Mesothelial cell of epicardium (in vitro differentiated cells): ENCODE measurements around the gene TAF1C. TPM values are rescaled to one million over a fixed set of nuclear protein-coding genes. Genes with fewer than 3 reads are reported as not detected.

Experiments used
- DNase-seq, 2 experiments: peaks; one replicate each; pipeline ENCODE4 v3.0.0; 2021; ENCODE audit warnings: low spot score in 2 of 2; ENCODE audit not compliant: unreplicated experiment in 2 of 2
- H3K27ac Mint-ChIP-seq: 2 replicates; pipeline ENCODE4 v1.8.0; 2021; ENCODE audit warnings: mixed read lengths
- H3K27me3 Mint-ChIP-seq: 2 replicates; pipeline ENCODE4 v1.8.0; 2021; ENCODE audit warnings: low read depth, mixed read lengths
- H3K36me3 Mint-ChIP-seq: 2 replicates; pipeline ENCODE4 v1.8.0; 2021; ENCODE audit warnings: mixed read lengths
- H3K4me1 Mint-ChIP-seq: 2 replicates; pipeline ENCODE4 v1.8.0; 2021; ENCODE audit warnings: mixed read lengths
- H3K4me3 Mint-ChIP-seq: 2 replicates; pipeline ENCODE4 v1.8.0; 2021; ENCODE audit warnings: mild to moderate bottlenecking, moderate library complexity, mixed read lengths
- H3K9me3 Mint-ChIP-seq: 2 replicates; pipeline ENCODE4 v1.8.0; 2021; ENCODE audit warnings: mixed read lengths
- CTCF ChIP-seq: fragments of 200-600 bp; sonication (generic); IDR thresholded peaks from one replicate; pipeline ENCODE4 v1.5.0; 2021; ENCODE audit warnings: antibody characterized with exemption; ENCODE audit not compliant: unreplicated experiment
- total RNA-seq: library from RNA; stranded (reverse); gene quantifications from 3 replicates; pipeline ENCODE4 v1.2.1, GENCODE V29; 2021

The TAF1C gene
- total RNA-seq, 1 donor from 2014 or later = 88.6 TPM

GRCh38 chr16:84150926-84151325, 35.9 kb downstream of the TAF1C start:
- Mint-ChIP-seq H3K4me3 (no peak overlapping the region), H3K9me3 (no peaks in the 10 kb centered on the region)
- TF ChIP-seq CTCF = no peak

GRCh38 chr16:84144859-84145639, 41.8 kb downstream of the TAF1C start, which contains the start of the genes DNAAF1 and HSDL1:
TSS of gene DNAAF1 (plus strand) at chr16:84145308. CDS start at chr16:84145441, 133 bp downstream.
TSS of gene HSDL1 (minus strand) at chr16:84145177. CDS start at chr16:84131321, 13,856 bp downstream.
- TF ChIP-seq CTCF = no peak
- Mint-ChIP-seq H3K4me3 (peak within 1 kb of the TSS; percentile 97), H3K4me1 (peaks cover 6% of the 10 kb centered on the region), H3K27ac (peak within 1 kb of the TSS; percentile 96), H3K27me3 (peaks cover 11% of the 10 kb centered on the region), H3K9me3 (peaks cover 6% of the 10 kb centered on the region), H3K36me3 (peaks cover 7% of the 10 kb centered on the region)
- DNase-seq = peak; percentile 94 to 99

More at GRCh38 chr16:84150926-84151325, 35.9 kb downstream of the TAF1C start:
- Mint-ChIP-seq H3K36me3 (no peaks in the 10 kb centered on the region), H3K27ac (no peak overlapping the region), H3K27me3 (peaks cover 10% of the 10 kb centered on the region), H3K4me1 (peaks cover 10% of the 10 kb centered on the region)
- no peak for DNase-seq

- peaks cover 11% of the 10 kb centered on the region for H3K4me1 Mint-ChIP-seq
- peaks cover 9% of the 10 kb centered on the region for H3K27me3 Mint-ChIP-seq
- H3K4me3 Mint-ChIP-seq = peak overlapping the region; percentile 97
- H3K9me3 Mint-ChIP-seq = peaks cover 6% of the 10 kb centered on the region
- peak; percentile 32 to 50 for DNase-seq
- TF ChIP-seq CTCF = no peak
- peak overlapping the region; percentile 96 for H3K27ac Mint-ChIP-seq
- peaks cover 7% of the 10 kb centered on the region for H3K36me3 Mint-ChIP-seq
Observed at GRCh38 chr16:84144209-84144858, 42.5 kb downstream of the TAF1C start.

- Mint-ChIP-seq H3K36me3 (peaks cover 7% of the 10 kb centered on the region), H3K27me3 (peaks cover 9% of the 10 kb centered on the region), H3K4me1 (peaks cover 17% of the 10 kb centered on the region), H3K27ac (peak overlapping the region; percentile 96), H3K4me3 (peak overlapping the region; percentile 97), H3K9me3 (peaks cover 6% of the 10 kb centered on the region)
- no peak for TF ChIP-seq CTCF
- DNase-seq = no peak
Observed at GRCh38 chr16:84143784-84144199, 43.1 kb downstream of the TAF1C start.

GRCh38 chr16:84143081-84143480, 43.8 kb downstream of the TAF1C start:
- DNase-seq = no peak
- TF ChIP-seq CTCF = no peak
- peaks cover 6% of the 10 kb centered on the region for H3K9me3 Mint-ChIP-seq
- peaks cover 7% of the 10 kb centered on the region for H3K36me3 Mint-ChIP-seq
- peaks cover 9% of the 10 kb centered on the region for H3K27me3 Mint-ChIP-seq
- peak overlapping the region; percentile 97 for H3K4me3 Mint-ChIP-seq
- H3K4me1 Mint-ChIP-seq = peaks cover 22% of the 10 kb centered on the region
- H3K27ac Mint-ChIP-seq = no peak overlapping the region
